HepG2 (cell line): Measurements from ENCODE around the gene DDAH1. TPM values are rescaled to one million over a fixed set of nuclear protein-coding genes. Genes with fewer than 3 reads are reported as not detected.

Source experiments
- BRCA1 ChIP-seq: sonication (generic); formaldehyde crosslinking; IDR thresholded peaks from 2 replicates; pipeline ENCODE4 v1.4.0; 2020; ENCODE audit warnings: missing genetic modification reagents
- GLI4 ChIP-seq: sonication (generic); formaldehyde crosslinking; IDR thresholded peaks from 2 replicates; pipeline ENCODE4 v1.5.1; 2020; ENCODE audit warnings: missing genetic modification reagents, mild to moderate bottlenecking, moderate library complexity, borderline replicate concordance
- HNF4A ChIP-seq: sonication (generic); formaldehyde crosslinking; IDR thresholded peaks from 2 replicates; pipeline ENCODE4 v1.4.0; 2020; ENCODE audit warnings: missing genetic modification reagents
- HNF4G ChIP-seq, 2 experiments: sonication (generic) in 1 of 2; formaldehyde crosslinking in 1 of 2; IDR thresholded peaks; 2 replicates each; pipeline versions ENCODE4 v1.4.0 to v1.6.1; 2011 to 2020; ENCODE audit warnings: borderline replicate concordance in 2 of 2, low read depth in 2 of 2, mild to moderate bottlenecking in 2 of 2, low read length in 1 of 2, missing genetic modification reagents in 1 of 2, moderate library complexity in 1 of 2
- KAT8 ChIP-seq: IDR thresholded peaks from 2 replicates; pipeline ENCODE4 v1.6.1; 2016; ENCODE audit warnings: missing genetic modification reagents, missing compliant biosample characterization
- MED1 ChIP-seq: sonication (generic); formaldehyde crosslinking; IDR thresholded peaks from 2 replicates; pipeline ENCODE4 v1.4.0; 2020; ENCODE audit warnings: missing genetic modification reagents
- MXD4 ChIP-seq: IDR thresholded peaks from 2 replicates; pipeline ENCODE4 v1.6.1; 2016; ENCODE audit warnings: mild to moderate bottlenecking, missing biosample characterization, missing genetic modification reagents
- NR1H2 ChIP-seq: sonication (generic); formaldehyde crosslinking; IDR thresholded peaks from 2 replicates; pipeline ENCODE4 v1.8.1; 2022; ENCODE audit warnings: low read depth, missing genetic modification reagents, borderline replicate concordance
- POLR2G ChIP-seq: fragments of 200-400 bp; formaldehyde crosslinking; IDR thresholded peaks from 2 replicates; pipeline ENCODE4 v1.6.1; 2018; ENCODE audit warnings: mild to moderate bottlenecking, low read depth, low read length, moderate library complexity
- RCOR2 ChIP-seq: IDR thresholded peaks from 2 replicates; pipeline ENCODE4 v1.6.1; 2016; ENCODE audit warnings: missing biosample characterization, missing genetic modification reagents
- RORA ChIP-seq: sonication (generic); formaldehyde crosslinking; IDR thresholded peaks from 2 replicates; pipeline ENCODE4 v1.5.0; 2020; ENCODE audit warnings: mild to moderate bottlenecking, missing genetic modification reagents, moderate library complexity
- SIX1 ChIP-seq: sonication (generic); formaldehyde crosslinking; IDR thresholded peaks from 2 replicates; pipeline ENCODE4 v1.4.0; 2020; ENCODE audit warnings: missing genetic modification reagents, borderline replicate concordance
- SOX13 ChIP-seq, 3 experiments: fragments of 450-650 bp in 1 of 3; sonication (generic) in 1 of 3; formaldehyde crosslinking in 1 of 3; IDR thresholded peaks in 2 of 3; conservative IDR thresholded peaks in 1 of 3; 2 replicates each; pipeline versions ENCODE4 v1.5.0 to v1.6.1; 2016 to 2020; ENCODE audit warnings: antibody characterized with exemption in 1 of 3, mild to moderate bottlenecking in 1 of 3, missing compliant biosample characterization in 1 of 3, missing genetic modification reagents in 1 of 3, moderate library complexity in 1 of 3
- TAF15 ChIP-seq: fragments of 200-400 bp; formaldehyde crosslinking; IDR thresholded peaks from one replicate; pipeline ENCODE4 v1.6.1; 2018; ENCODE audit warnings: mild to moderate bottlenecking, low read depth, low read length; ENCODE audit not compliant: poor library complexity, severe bottlenecking
- TBP ChIP-seq: sonication (generic); formaldehyde crosslinking; IDR thresholded peaks from 2 replicates; pipeline ENCODE4 v1.5.0; 2020; ENCODE audit warnings: missing genetic modification reagents
- TRIM22 ChIP-seq: fragments of 450-650 bp; IDR thresholded peaks from 2 replicates; pipeline ENCODE4 v1.6.1; 2017
- U2AF2 ChIP-seq: fragments of 200-400 bp; formaldehyde crosslinking; IDR thresholded peaks from 2 replicates; pipeline ENCODE4 v1.6.1; 2017; ENCODE audit warnings: low read depth, mild to moderate bottlenecking, low read length
- ZFY ChIP-seq: sonication (generic); formaldehyde crosslinking; IDR thresholded peaks from 2 replicates; pipeline ENCODE4 v1.4.0; 2020; ENCODE audit warnings: missing genetic modification reagents
- ZNF234 ChIP-seq: sonication (generic); formaldehyde crosslinking; conservative IDR thresholded peaks from 2 replicates; pipeline ENCODE4 v1.5.1; 2020; ENCODE audit warnings: mild to moderate bottlenecking, missing genetic modification reagents
- ZNF256 ChIP-seq: sonication (generic); formaldehyde crosslinking; conservative IDR thresholded peaks from 2 replicates; pipeline ENCODE4 v1.4.0; 2020; ENCODE audit warnings: missing genetic modification reagents
- ZNF607 ChIP-seq: sonication (generic); formaldehyde crosslinking; IDR thresholded peaks from 2 replicates; pipeline ENCODE4 v1.5.1; 2020; ENCODE audit warnings: missing genetic modification reagents, mild to moderate bottlenecking, borderline replicate concordance
- polyA plus RNA-seq, 8 experiments: library from polyadenylated mRNA; depleted of rRNA in 3 of 8; stranded (reverse) in 7 of 8; unstranded in 1 of 8; fragments of >200 nt; fragmentation: Illumina TruSeq in 4 of 8; extraction: Trizol in 4 of 8; gene quantifications; 2 replicates each; pipeline versions ENCODE4 v1.2.1 to v1.2.3, GENCODE V29; 2011 to 2016; ENCODE audit warnings: low read depth in 4 of 8, missing spikeins in 1 of 8, mixed read lengths in 1 of 8; ENCODE audit not compliant: insufficient read depth in 1 of 8
- total RNA-seq, 5 experiments: library from RNA; depleted of rRNA; stranded (reverse); fragments of >200 nt; fragmentation: Illumina TruSeq; extraction: Trizol; gene quantifications; 2 replicates each; pipeline ENCODE4 v1.2.3, GENCODE V29; 2016; ENCODE audit warnings: low read depth in 1 of 5

The DDAH1 gene
- total and polyA plus RNA-seq, 2 of the 13 experiments (the other 11 are each of a cell fraction or from before 2014, with no cell fraction given): 39.7 to 64.4 TPM

DNA sequence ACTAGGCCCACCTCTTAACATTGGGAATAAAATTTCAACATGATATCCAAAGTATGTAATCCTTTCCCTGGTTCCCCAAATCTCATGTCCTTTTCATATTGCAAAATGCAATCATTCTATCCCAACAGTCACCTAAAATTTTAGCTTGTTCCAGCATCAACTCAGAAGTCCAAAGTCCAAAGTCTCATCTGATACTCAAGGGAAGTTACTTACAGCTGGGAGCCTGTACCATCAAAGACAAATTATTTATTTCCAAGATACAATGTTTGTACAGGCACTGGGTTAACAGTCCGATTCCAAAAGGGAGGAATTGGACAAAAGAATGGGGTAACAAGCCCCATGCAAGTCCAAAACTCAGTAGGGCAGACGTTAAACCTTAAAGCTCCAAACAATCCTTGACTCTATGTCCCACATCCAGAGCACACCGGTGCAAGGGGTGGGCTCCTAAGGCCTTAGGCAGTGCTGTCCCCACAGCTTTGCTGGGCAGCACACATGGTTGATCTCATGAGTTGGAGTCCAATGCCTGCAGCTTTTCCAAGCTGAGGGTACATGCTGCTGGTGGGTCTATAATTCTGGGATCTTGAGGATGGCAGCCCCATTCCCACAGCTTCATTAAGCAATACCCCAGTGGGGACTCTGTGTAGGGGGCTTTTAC lies 78.8 kb downstream of the DDAH1 start (continued):
- TF ChIP-seq SIX1 (CRISPR knock-in tag) (no peak), ZNF256 (CRISPR knock-in tag) (no peak), RORA (no peak), KAT8 (CRISPR knock-in tag) (no peak), U2AF2 (no peak), BRCA1 (CRISPR knock-in tag) (no peak), ZNF607 (no peak), ZNF234 (CRISPR knock-in tag) (no peak), MED1 (0 out of 2 replicates have a peak, but pooled peaks have one; percentile 12), NR1H2 (CRISPR knock-in tag) (no peak), HNF4A (CRISPR knock-in tag) (peak; percentile 77), POLR2G (no peak), GLI4 (CRISPR knock-in tag) (no peak), TBP (CRISPR knock-in tag) (no peak), TAF15 (no peak), MXD4 (CRISPR knock-in tag) (no peak), RCOR2 (CRISPR knock-in tag) (no peak), HNF4G (IDR thresholded peaks at IDR 0.05; ENCODE audit: borderline replicate concordance, low read depth, low read length) (peak; percentile 45; the same call in 1 of the 2 replicates), HNF4G (CRISPR knock-in tag; IDR thresholded peaks at IDR 0.05; ENCODE audit: borderline replicate concordance, low read depth) (no peak), SOX13 (IDR thresholded peaks at IDR 0.05) (no peak), SOX13 (CRISPR knock-in tag; conservative IDR thresholded peaks at IDR 0.05 in 1 of 2, IDR thresholded peaks at IDR 0.05 in 1 of 2) (peak in 1 of 2 experiments; percentile 8; a peak in 1 of 4 replicates), ZFY (CRISPR knock-in tag) (no peak), TRIM22 (no peak)
